GM23338 (cell line): ENCODE measurements around the gene HERC5. TPM values are rescaled to one million over a fixed set of nuclear protein-coding genes. Genes with fewer than 3 reads are reported as not detected.

Experiments used
- ATAC-seq: fragments of 200-7000 bp; cut with Tn5 transposase; 3 replicates; pipeline ENCODE4 v1.9.1; 2020
- DNase-seq: peaks from one replicate; pipeline ENCODE4 v3.0.0-alpha.2; 2015; ENCODE audit warnings: low spot score
- H2AFZ ChIP-seq: fragments of 200-600 bp; sonication (generic); 2 replicates; pipeline ENCODE4 v1.8.0; 2016; ENCODE audit warnings: antibody characterized with exemption, mild to moderate bottlenecking, moderate library complexity
- H3F3A ChIP-seq: fragments of 200-600 bp; sonication (generic); replicated peaks from 2 replicates; pipeline ENCODE4 v1.8.0; 2017; ENCODE audit warnings: antibody characterized with exemption, mixed run types, low read depth
- H3K27ac ChIP-seq: fragments of 200-600 bp; sonication (generic); 2 replicates; pipeline ENCODE4 v1.6.1; 2016; ENCODE audit warnings: low read depth
- H3K27me3 ChIP-seq: fragments of 200-600 bp; sonication (generic); 2 replicates; pipeline ENCODE4 v1.8.0; 2016; ENCODE audit warnings: mild to moderate bottlenecking, mixed run types, moderate library complexity; ENCODE audit not compliant: insufficient read depth
- H3K36me3 ChIP-seq: fragments of 200-600 bp; sonication (generic); 2 replicates; pipeline ENCODE4 v1.8.0; 2016; ENCODE audit warnings: mild to moderate bottlenecking; ENCODE audit not compliant: insufficient read depth
- H3K4me1 ChIP-seq: fragments of 200-600 bp; sonication (generic); 2 replicates; pipeline ENCODE4 v1.8.0; 2016; ENCODE audit warnings: mild to moderate bottlenecking, moderate library complexity; ENCODE audit not compliant: insufficient read depth
- H3K4me2 ChIP-seq: fragments of 200-600 bp; sonication (generic); 2 replicates; pipeline ENCODE4 v1.7.1; 2017; ENCODE audit warnings: mixed run types
- H3K4me3 ChIP-seq: fragments of 200-600 bp; sonication (generic); 2 replicates; pipeline ENCODE4 v1.6.1; 2016; ENCODE audit warnings: mixed run types
- H3K79me2 ChIP-seq: fragments of 200-600 bp; sonication (generic); replicated peaks from 2 replicates; pipeline ENCODE4 v1.8.0; 2017; ENCODE audit warnings: mild to moderate bottlenecking; ENCODE audit not compliant: insufficient read depth
- H3K9me2 ChIP-seq: fragments of 200-600 bp; sonication (generic); 2 replicates; pipeline ENCODE4 v1.8.0; 2017; ENCODE audit not compliant: insufficient read depth
- H4K20me1 ChIP-seq: fragments of 200-600 bp; sonication (generic); replicated peaks from 2 replicates; pipeline ENCODE4 v1.8.0; 2017; ENCODE audit warnings: mild to moderate bottlenecking; ENCODE audit not compliant: insufficient read depth
- H3K27ac Mint-ChIP-seq: 2 replicates; pipeline ENCODE4 v1.8.0; 2020; ENCODE audit warnings: inconsistent platforms, mild to moderate bottlenecking, moderate library complexity, mixed read lengths
- H3K27me3 Mint-ChIP-seq: 3 replicates; pipeline ENCODE4 v1.8.0; 2022; ENCODE audit warnings: low read depth, mild to moderate bottlenecking, moderate library complexity, mixed read lengths, inconsistent platforms; ENCODE audit not compliant: insufficient read depth, poor library complexity
- H3K36me3 Mint-ChIP-seq: 3 replicates; pipeline ENCODE4 v1.8.0; 2021; ENCODE audit warnings: low read depth, mild to moderate bottlenecking, inconsistent platforms, moderate library complexity, mixed read lengths
- H3K4me1 Mint-ChIP-seq: 3 replicates; pipeline ENCODE4 v1.8.0; 2020; ENCODE audit warnings: mild to moderate bottlenecking, inconsistent platforms, mixed read lengths
- H3K4me3 Mint-ChIP-seq: 3 replicates; pipeline ENCODE4 v1.8.0; 2021; ENCODE audit warnings: moderate library complexity, mild to moderate bottlenecking, inconsistent platforms, mixed read lengths
- H3K9me3 Mint-ChIP-seq: 3 replicates; pipeline ENCODE4 v1.8.0; 2020; ENCODE audit warnings: moderate library complexity, mild to moderate bottlenecking, inconsistent platforms, mixed read lengths
- CREB1 ChIP-seq: fragments of 250-450 bp; sonication (Bioruptor Pico); IDR thresholded peaks from 2 replicates; pipeline ENCODE4 v1.5.0; 2020; ENCODE audit warnings: low read depth, mild to moderate bottlenecking, moderate library complexity
- CTCF ChIP-seq, 2 experiments: fragments of 200-600 bp in 1 of 2; sonication (generic) in 1 of 2; conservative IDR thresholded peaks; 2 replicates each; pipeline versions ENCODE4 v1.5.1 to v1.6.1; 2016 to 2017; ENCODE audit warnings: antibody characterized with exemption in 2 of 2, low read depth in 2 of 2, mild to moderate bottlenecking in 2 of 2, moderate library complexity in 1 of 2
- ETS1 ChIP-seq: IDR thresholded peaks from 2 replicates; pipeline ENCODE4 v1.6.1; 2016; ENCODE audit warnings: antibody characterized with exemption
- EZH2 ChIP-seq: fragments of 200-600 bp; sonication (generic); IDR thresholded peaks from one replicate; pipeline ENCODE4 v1.8.0; 2017; ENCODE audit warnings: antibody characterized with exemption, mild to moderate bottlenecking, low read depth; ENCODE audit not compliant: unreplicated experiment
- EZH2phosphoT487 ChIP-seq: fragments of 200-600 bp; sonication (generic); IDR thresholded peaks from one replicate; pipeline ENCODE4 v1.8.1; 2018; ENCODE audit warnings: antibody characterized with exemption; ENCODE audit not compliant: unreplicated experiment
- JUNB ChIP-seq: IDR thresholded peaks from one replicate; pipeline ENCODE4 v1.6.1; 2016; ENCODE audit warnings: antibody characterized with exemption; ENCODE audit not compliant: unreplicated experiment
- NANOG ChIP-seq: IDR thresholded peaks from 2 replicates; pipeline ENCODE4 v1.6.1; 2016; ENCODE audit warnings: antibody characterized with exemption, borderline replicate concordance
- REST ChIP-seq: IDR thresholded peaks from one replicate; pipeline ENCODE4 v1.6.1; 2018; ENCODE audit warnings: antibody characterized with exemption; ENCODE audit not compliant: unreplicated experiment
- STAT1 ChIP-seq: IDR thresholded peaks from one replicate; pipeline ENCODE4 v1.6.1; 2016; ENCODE audit warnings: antibody characterized with exemption; ENCODE audit not compliant: unreplicated experiment
- ZNF114 ChIP-seq: fragments of 250-450 bp; sonication (Bioruptor Pico); IDR thresholded peaks from 2 replicates; pipeline ENCODE4 v1.5.0; 2020; ENCODE audit warnings: mild to moderate bottlenecking, moderate library complexity
- ZNF331 ChIP-seq: fragments of 250-450 bp; sonication (Bioruptor Pico); IDR thresholded peaks from 2 replicates; pipeline ENCODE4 v1.5.0; 2020; ENCODE audit warnings: low read depth, mild to moderate bottlenecking, moderate library complexity
- polyA plus RNA-seq: library from polyadenylated mRNA; unstranded; fragments of >200 nt; fragmentation: Nextera tagmentation; extraction: Ambion mirVana; gene quantifications from 2 replicates; pipeline ENCODE4 v1.2.1, GENCODE V29; 2016
- total RNA-seq: library from RNA; depleted of rRNA; stranded (reverse); fragments of >200 nt; shearing (Covaris generic); gene quantifications from 2 replicates; pipeline ENCODE4 v1.2.3, GENCODE V29; 2014

The HERC5 gene
- total and polyA plus RNA-seq, 2 experiments from 2014 or later, result 22.8 to 25.1 TPM

GRCh38 chr4:88446124-88446523 is 10.8 kb upstream of the HERC5 start (continued):
- TF ChIP-seq EZH2phosphoT487, result no peak
- TF ChIP-seq ZNF114, result no peak
- TF ChIP-seq JUNB, result no peak
- no peak for TF ChIP-seq REST
- no peak for TF ChIP-seq STAT1
- TF ChIP-seq NANOG, result no peak
- no peak for TF ChIP-seq CREB1 (CRISPR knock-in tag)
- TF ChIP-seq ETS1, result no peak
- TF ChIP-seq CTCF (conservative IDR thresholded peaks at IDR 0.05; ENCODE audit: low read depth in 2 of 2), result no peak

- Histone ChIP-seq H3K27me3 (no peaks in the 10 kb centered on the region), H3K4me1 (peaks cover 16% of the 10 kb centered on the region), H3K27ac (0 out of 2 replicates have a peak overlapping the region, but pooled peaks have one; percentile 45), H3K4me2 (no peak overlapping the region), H3K79me2 (no peaks in the 10 kb centered on the region), H3K9me2 (peaks cover 12% of the 10 kb centered on the region; the same call in 1 of the 2 replicates), H4K20me1 (no peaks in the 10 kb centered on the region), H3K36me3 (no peaks in the 10 kb centered on the region), H3F3A (no peaks in the 10 kb centered on the region), H2AFZ (no peak overlapping the region), H3K4me3 (no peak overlapping the region)
- ATAC-seq, result no peak
- H3K9me3 Mint-ChIP-seq, result peaks cover 11% of the 10 kb centered on the region
- H3K36me3 Mint-ChIP-seq, result peaks cover 8% of the 10 kb centered on the region
- DNase-seq, result no peak
- no peak overlapping the region for H3K27ac Mint-ChIP-seq
- peaks cover 21% of the 10 kb centered on the region for H3K4me1 Mint-ChIP-seq
- no peak overlapping the region for H3K4me3 Mint-ChIP-seq
- peaks cover 1% of the 10 kb centered on the region for H3K27me3 Mint-ChIP-seq
- TF ChIP-seq CREB1 (CRISPR knock-in tag), result no peak
- no peak for TF ChIP-seq STAT1
- no peak for TF ChIP-seq NANOG
- TF ChIP-seq EZH2, result no peak
- TF ChIP-seq CTCF (conservative IDR thresholded peaks at IDR 0.05; ENCODE audit: low read depth in 2 of 2), result no peak
- TF ChIP-seq ETS1, result no peak
- no peak for TF ChIP-seq ZNF331 (CRISPR knock-in tag)
These were observed 9.4 kb upstream of the HERC5 start for GRCh38 chr4:88447371-88448095.
